NCI-H2107 (cell line): ENCODE measurements around the gene RFPL1.
"Not testable (repeated sequence)": the region's sequence is repeated elsewhere in the genome, so short reads cannot be mapped to it uniquely, and the experiment has no call there.

Source experiments
- DNase-seq: peaks from one replicate; lab custom pipeline; 2025; lab: John Stamatoyannopoulos, UW

The RFPL1 gene

DNA sequence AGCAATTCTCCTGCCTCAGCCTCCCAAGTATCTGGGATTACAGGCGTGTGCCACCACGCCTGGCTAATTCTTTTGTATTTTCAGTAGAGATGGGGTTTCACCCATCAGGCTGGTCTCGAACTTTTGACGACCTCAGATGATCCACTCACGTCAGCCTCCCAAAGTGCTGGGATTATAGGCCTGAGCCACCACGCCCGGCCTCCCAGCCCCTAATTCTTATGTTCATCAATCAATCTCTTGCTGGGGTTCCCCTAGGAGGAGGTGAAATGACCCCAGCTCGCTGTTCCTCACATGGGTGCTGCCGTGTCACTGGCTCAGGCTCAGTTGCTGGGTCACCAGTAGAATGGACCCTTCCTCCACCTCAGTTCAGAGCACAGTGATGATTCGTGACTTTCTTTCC lies at the start of gene RFPL1:
TSS of gene RFPL1 (plus strand) at position 301 of the 400 bp plus-strand sequence.
- DNase-seq, result not testable (repeated sequence)

DNA sequence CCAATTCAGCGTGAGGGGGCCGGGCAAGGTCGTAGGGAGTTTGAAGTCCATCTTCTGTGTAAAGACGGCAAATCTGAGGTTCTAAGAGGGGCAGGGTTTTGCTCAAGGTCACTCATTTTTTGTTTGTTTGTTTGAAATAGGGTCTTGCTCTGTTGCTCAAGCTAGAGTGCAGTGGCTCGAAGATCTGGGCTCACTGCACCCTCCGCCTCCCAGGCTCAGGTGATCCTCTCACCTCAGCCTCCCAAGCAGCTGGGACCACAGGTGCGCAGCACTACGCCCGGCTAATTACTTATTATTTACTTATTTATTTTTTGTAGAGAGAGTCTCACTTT lies 49.7 kb upstream of the RFPL1 start:
- DNase-seq, result no peak

DNA sequence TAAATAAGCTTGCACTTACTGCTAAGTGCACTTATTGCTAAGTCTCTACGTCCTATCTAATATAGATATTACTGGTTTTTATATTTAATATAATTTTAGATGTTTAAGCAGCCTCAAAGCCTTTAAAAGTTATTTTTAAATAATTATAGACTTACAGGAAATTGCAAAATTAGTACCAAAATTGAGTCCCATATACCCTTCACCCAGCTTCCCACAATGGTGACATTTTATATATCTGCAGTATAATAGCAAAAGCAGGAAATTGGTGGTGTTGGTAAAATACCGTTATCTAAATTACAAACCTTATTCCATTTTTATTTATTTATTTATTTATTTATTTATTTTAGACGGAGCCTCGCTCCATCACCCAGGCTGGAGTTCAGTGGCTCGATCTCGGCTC lies 48.1 kb upstream of the RFPL1 start:
- no peak for DNase-seq

DNA sequence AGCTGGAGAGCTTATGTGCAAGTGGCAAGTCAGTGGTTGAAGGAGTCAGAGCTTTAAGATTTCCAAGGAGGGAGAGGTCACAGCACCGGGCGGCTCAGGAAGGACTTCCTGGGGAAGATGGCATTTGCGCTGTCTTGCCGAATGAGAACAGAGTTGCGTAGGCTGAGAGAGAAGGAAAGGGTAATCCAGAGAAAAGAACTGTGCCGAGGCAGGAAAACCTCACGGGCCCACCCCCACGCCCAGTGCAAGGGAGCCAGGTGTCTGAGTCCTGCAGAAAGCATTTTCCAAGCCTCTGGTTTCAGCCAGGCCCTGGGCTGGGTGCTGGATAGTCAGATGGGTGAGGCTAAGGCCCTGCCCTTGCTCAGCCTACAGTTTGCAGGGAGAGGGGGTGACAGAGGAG lies 46.8 kb upstream of the RFPL1 start:
- DNase-seq, result no peak

DNA sequence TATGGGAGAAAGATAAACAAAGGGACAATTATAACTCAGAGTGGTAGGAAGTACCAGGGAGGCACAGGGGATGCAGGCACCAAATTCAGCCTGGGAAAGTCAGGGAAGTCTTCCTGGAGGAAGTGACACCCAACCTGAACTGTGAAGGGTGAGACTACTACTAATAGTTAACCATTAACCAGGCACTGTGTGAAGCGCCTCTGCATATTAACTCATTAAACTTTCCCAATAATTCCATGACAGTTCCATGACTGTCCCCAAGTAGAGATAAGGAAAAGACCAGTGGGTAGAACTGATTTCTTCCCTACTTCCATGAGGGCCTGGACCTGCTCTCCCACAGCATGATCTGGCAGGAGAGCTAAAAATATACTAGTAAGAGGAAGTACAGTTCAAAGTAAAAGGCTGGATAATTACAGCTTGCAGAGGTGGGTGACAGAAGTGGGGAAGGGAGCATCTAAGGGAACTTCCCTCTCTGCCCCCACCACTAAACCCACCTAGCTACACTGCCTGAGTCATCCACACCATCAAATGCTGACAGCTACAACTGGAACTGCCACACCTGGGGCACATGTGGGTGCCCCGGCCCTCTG lies 45.3 kb upstream of the RFPL1 start:
- no peak for DNase-seq

DNA sequence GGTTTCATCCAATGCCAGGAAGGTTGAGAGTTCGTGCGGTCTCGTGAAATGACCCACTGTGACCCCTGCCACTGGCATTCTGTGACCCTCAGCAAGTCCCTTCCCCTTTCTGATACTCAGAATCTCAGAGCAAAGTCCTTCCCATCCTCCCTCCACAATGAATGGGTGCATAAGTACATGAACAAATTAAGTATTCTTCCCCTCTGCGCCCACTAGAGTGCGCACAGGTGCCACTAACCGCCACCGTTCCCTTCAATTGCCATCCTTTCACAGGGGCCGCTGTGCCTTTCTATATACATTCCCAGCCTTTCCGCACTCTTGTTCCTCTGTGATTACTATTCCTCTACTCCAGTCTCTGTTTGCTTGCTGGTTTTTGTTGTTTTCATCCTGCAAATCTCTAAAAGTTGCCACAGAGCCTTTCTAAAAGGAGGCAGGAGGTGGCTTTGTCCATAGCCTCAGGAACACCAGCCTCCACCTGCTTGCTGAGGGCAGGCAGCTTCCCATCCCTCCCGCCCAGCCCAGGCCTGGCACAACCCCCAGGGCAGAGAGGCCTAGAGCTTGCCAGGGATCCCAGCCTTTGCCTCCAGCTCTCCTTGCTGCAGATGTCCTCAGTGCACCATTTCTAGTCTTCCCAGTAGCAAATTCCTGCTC lies 43.3 kb upstream of the RFPL1 start:
- DNase-seq, result no peak

DNA sequence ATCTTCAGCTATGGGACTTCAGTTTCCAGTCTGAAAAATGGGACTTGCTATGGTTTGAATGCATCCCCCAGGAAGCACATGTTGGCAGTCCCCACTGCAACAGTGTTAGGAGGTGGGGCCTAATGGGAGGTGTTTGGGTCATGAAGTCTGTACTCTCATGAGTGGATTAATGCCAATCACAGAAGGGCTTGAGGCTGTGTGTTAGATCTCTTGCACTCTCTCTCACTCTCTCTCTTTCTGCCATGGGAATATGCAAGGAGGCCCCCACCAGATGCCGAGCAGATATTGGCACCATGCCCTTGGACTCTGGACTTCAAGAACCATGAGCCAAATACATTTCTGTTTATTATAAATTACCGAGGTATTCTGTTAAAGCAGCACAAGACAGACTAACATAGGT lies 42.3 kb upstream of the RFPL1 start:
- no peak for DNase-seq

DNA sequence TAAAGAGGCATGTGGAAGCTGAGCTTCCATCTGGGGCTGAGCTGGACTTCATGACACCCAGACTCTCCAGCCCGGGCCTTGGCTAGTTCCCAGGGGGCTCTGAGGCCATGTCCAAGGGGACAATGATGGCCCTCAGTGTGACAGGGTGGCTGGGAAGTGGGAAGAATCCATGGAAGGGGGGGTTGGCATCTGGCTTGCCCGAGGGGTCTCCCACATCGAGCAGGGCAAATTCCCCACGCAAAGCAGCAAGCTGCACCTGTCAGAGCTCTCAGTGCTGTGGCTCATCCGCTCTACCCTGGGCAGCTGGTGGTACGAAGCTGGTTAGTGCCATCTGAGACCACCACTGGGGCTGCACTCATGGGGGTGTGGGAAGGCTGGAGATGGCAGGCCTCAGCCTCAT lies 40.6 kb upstream of the RFPL1 start:
- no peak for DNase-seq

DNA sequence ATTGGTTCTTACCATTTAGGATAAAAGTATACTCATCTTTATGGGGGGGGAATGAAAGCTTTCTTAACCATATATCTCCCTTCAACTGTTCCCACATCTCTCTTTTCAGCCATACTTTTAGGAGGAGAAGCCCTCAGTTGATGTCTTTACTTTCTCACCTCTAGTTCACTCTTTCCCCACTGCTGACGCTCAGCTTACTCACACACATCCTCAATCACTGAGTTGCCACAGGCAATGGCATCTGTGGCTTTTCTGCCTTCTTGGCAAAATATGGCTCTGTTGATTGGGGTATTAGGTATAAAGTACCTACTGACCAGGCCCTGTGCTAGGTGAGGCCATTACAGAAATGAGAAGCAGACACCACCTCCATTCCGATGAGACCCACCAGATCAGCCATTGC lies 37.8 kb upstream of the RFPL1 start:
- no peak for DNase-seq

DNA sequence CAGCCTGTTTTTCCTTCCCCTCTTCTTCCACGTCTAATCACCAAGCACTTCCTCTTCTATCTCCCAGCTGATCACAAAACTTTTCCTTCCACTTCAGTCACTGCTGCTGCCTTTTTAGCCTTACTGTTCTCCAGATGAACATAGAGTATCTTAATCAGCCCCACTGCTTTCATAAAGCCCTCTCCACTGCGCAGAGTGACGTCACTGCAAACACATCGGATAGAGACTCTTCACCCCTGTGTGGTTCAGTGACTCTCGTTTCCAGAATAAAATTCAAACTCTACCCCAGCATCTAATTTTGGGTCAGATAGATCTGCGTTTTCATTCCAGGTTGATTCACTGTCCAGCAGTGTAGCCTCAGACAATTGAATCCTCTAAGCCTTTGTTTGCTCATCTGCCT lies 36.8 kb upstream of the RFPL1 start:
- not testable (repeated sequence) for DNase-seq

DNA sequence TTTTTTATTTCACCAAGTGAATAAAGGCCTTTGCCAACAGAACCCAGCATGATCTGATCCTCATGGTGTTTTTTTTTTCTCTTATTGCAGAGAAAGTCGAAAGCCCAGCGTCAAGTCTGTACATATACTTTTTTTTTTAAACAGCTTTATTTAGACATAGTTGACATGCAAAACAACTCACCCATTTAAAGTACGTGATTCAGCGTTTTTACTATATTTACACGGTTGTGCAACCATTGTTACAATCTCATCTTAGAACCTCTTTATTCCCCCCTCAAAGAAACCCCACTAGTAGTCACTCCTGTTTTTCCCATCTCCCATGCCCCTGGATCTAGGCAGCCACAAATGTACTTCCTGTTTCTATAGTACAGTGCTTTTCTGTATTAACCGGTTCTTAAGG lies 29.4 kb upstream of the RFPL1 start:
- DNase-seq, result no peak

DNA sequence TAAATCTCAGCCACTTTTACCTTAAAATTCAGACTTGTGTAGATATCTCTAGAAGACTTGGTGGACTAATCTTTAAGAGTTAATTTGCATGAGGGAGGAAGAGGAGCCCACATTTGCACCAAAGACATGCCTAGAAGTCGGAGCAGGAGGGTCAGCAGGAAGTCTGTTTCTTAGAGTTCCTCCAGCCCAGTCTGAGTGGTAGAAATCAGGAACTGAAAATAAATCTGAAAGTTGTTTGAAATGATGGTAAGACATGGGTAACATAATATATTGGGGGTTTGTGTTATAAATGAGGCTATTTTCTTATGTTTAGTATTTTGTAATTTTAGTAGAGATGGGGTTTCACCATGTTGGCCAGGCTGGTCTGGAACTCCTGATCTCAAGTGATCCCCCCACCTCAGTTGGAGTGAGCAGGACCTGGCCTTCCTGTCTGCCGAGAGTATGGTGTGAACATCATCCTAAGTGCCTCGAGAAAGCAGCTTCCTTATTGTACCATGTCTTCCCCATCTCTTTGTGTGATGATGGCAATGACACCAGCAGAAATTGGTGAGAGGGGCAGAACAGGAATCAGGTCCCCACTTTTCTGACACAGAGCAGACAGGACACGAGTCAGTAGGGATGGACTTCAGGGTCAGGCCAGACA lies 26.7 kb upstream of the RFPL1 start:
- not testable (repeated sequence) for DNase-seq

DNA sequence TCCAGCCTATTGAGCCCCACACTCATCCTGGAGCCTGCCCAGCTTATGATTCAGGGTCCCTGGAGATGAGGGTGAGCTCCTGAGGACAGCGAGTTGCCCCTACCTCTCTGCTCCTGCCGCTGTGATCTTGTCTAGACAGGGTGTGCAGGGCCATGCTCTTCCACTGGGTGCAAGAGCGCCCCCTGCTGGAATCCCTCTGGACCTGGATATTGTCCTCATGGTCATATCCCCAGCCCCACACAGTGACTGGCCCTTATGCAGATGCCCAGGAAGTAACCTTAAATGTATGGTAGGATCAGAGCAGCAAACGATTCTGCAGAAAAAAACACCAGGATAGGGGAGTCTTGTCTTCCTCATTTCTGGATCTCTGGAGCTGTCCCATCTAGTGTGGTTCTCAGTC lies 25.6 kb upstream of the RFPL1 start:
- DNase-seq, result not testable (repeated sequence)

DNA sequence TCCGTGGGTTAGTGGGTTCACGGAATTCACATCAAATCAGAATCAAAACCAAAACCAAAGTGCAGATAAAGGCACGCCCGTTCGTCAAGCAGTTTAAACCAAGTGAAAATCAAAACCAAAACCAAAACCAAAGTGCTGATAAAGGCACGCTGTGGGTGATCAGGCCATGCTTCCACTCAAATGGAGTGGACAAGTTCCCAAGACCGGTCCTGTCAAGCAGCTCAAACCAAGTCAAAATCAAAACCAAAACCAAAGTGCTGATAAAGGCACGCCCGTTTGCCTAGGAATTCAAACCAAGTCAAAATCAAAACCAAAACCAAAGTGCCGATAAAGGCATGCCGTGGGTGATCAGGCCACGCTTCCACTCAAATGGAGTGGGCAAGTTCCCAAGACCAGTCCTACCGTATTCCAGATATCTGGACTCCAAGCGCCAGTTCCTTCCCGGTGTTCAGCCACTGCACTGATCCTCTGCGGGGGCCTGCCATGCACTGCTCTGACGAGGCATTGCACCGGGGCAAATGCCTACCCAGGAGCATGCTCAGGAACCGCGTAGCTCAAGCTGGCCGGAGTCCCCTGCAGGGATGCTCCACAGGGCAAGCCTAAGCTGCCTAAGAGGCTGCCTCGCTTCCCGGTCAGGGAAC lies 23.3 kb upstream of the RFPL1 start:
- not testable (repeated sequence) for DNase-seq

DNA sequence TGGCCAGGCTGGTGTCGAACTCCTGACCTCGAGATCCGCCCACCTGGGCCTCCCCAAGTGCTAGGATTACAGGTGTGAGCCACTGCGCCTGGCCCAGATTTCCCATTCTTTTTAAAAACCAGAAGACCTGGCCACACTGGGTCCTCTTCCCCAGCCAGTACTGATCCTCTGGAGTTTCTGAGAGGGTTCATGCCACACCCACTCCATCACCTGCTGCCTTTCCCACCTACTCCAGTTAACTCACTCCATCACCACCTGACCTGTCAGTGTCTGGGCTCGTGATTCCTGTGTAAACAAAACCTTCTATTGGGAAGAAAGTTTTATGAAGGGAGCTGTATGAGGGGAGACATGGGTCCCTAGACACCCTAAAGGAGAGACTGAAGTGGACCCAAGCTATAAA lies 19.7 kb upstream of the RFPL1 start:
- not testable (repeated sequence) for DNase-seq

DNA sequence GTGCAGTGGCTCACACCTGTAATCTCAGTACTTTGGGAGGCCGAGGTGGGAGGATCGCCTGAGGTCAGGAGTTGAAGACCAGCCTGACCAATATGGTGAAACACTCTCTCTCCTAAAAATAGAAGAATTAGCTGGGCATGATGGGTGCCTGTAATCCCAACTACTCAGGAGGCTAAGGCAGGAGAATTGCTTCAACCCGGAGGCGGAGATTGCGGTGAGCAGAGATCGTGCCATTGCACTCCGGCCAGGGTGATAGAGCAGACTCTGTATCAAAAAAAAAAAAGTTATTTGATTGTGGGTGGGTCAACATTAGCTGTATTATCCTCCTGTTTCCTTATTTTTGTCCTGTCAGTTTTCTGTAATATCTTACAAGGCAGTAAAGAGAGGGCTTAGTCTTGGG lies 11.9 kb upstream of the RFPL1 start:
- no peak for DNase-seq

DNA sequence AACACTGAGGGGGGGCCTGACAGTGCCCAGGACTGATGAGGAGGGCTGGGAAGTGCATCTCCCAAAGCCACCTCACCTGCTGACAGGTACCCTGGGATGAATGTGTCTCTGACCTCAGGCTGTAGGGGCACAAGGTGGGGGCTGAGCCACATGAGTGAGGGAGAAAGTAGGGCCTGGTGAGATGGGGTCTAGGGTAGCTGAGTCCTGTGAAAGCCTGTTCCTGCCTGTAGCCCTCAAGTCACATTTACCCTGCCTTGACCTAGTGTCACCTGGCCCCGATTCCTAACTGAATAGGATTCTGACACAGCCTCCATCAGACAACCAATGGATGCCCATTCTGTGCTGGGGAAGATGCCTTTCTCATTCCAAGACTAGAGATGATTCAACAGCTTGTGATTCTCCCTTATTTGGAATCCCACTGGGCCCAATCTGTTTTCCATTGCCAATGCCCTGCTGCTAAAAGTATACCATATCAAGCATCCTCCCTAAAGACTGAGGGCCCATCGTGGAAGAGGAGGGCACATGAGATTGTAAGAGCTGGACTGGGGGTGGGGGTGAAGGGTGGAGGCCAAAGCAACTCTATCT lies 11.1 kb upstream of the RFPL1 start:
- no peak for DNase-seq

DNA sequence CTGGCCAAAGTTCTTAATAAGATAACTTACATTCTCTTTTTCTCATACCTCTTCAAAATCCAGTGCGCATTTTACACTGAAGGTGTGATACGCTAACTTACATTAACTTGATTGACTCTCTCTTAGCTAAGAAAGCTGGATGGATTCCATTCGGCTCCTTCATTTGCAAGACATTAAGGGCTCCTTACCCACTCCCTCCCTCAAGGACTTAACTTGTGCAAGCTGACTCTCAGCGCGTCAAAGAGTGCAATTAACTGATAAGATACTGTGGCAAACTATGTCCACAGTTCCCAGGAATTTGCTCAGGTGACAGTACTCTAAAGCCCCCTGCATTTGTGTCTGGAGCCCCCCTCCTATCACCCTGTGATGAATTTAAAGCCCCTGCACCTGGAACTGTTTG lies 6.4 kb upstream of the RFPL1 start:
- no peak for DNase-seq

DNA sequence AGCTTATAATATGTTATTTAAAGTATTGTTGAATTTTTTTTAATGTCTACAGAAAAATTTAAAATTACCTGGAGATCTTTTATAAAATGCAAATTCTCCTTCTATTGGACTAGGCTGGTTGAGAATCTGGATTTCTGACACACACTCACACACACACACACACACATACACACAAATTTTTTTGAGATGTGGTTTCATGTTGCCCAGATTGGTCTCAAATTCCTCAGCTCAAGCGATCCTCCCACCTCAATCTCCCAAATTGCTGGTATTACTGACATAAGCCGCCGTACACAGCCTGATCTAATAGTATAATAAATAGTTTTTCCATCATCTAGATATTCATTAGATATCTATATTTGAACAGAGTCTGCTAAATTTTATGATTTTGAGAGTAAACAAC lies 4.5 kb upstream of the RFPL1 start:
- DNase-seq, result no peak

DNA sequence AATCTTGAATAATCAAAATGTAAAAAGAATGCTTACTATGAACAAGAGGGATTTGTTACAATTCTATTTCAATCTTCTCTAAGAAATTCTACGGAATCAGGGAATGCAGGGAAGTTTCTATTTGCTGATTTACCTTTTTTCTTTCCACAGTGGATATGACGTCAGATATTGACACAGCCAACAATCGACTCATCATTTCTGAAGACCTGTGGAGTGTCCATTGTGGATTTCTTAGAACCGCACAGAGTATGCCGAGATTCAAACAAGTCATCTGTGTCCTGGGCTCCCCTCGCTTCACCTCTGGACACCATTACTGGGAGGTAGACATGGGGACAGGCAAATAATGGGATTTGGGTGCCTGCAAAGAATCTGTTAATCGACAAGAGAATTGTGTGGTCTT lies 4.1 kb upstream of the RFPL1 start:
- DNase-seq, result no peak

DNA sequence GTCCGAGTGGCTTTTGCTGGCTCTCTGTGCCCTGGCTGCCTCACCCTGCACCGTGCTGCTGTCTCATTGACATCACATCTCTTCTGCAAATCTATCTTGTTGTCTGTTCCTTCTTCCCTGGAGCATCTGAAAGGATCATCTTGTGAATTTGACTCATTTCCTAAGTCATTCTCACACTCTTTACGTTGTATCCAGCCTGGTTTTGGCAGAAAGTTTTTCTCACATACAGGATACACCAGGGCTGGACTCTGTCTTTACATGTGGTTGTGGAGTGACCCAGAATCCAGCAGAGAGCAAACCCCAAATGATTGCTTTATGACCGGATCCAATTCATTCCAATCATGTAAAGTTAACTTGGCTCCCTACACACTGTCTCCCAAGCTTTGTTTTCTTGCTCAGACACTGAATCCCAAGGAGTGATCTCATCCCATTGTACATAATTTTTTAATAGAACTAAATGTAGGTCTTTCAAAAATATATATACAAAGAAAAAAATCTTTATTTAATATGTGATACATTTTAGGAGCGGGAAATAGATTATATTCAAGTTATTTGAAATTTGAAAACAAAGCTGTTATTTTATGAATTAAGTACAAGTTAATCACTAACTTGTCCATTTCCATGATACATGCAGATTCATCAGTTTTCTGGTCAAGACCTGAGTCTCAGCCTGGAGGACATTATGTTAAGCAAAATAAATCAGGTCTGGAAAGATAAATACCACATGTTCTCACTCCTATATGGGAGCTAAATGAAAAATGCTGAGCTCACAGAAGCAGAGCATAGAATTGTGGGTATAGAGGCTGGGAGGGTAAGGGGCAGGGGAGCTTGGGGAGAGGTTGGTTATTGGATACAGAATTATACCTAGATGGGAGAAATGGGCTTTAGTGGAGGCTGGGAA lies 2.9 kb upstream of the RFPL1 start:
- DNase-seq, result no peak

DNA sequence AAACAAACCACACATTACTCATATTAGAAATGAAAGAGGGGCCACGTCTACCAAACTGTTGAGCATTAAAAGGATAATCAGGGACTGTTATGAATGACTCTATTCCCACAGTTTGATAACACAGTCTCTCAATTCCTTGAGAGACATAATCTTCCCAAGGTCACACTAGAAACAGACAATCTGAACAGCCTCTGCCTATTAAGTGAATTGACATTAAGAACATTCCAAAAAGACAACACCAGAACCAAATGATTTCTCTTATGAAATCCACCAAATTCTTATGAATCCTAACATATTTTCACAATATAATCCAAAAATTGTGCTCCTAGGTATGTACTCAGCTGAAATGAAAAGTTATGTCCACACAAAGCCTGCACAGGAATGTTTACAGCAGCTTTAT lies 4.6 kb downstream of the RFPL1 start:
- DNase-seq, result no peak
